ENCODE data around the gene OSBPL6.

- TF ChIP-seq EZH2 (IDR thresholded peaks at IDR 0.05; ENCODE audit: borderline replicate concordance, low read depth, low read length, severe bottlenecking), result no peak
- TF ChIP-seq CTCF (IDR thresholded peaks at IDR 0.05; ENCODE audit: borderline replicate concordance, extremely low read depth, low read length, poor library complexity, severe bottlenecking), result no peak
Observed at GRCh38 chr2:178392215-178392614, 197.9 kb downstream of the OSBPL6 start.
